HG02870 (cell line): ENCODE data around the gene JMJD4.
"Not testable (repeated sequence)": the region's sequence is repeated elsewhere in the genome, so short reads cannot be mapped to it uniquely, and the experiment has no call there.

Experiments
- ATAC-seq: cut with Tn5 transposase; IDR thresholded peaks from one replicate; pipeline ENCODE4 v1.9.1; 2021; ENCODE audit warnings: mild to moderate bottlenecking, moderate library complexity; ENCODE audit not compliant: unreplicated experiment

JMJD4 gene

GRCh38 chr1:227733751-227734545 lies 1.2 kb downstream of the JMJD4 start:
- ATAC-seq: no peak

GRCh38 chr1:227733309-227733705 lies 1.8 kb downstream of the JMJD4 start:
- no peak for ATAC-seq

- ATAC-seq: no peak
These were observed 2.4 kb downstream of the JMJD4 start for GRCh38 chr1:227732586-227733308.

GRCh38 chr1:227731696-227732585 lies 3.2 kb downstream of the JMJD4 start:
- no peak for ATAC-seq

- no peak for ATAC-seq
These were observed 3.8 kb downstream of the JMJD4 start for GRCh38 chr1:227731241-227731677.

GRCh38 chr1:227730630-227731151 lies 4.4 kb downstream of the JMJD4 start:
- ATAC-seq: no peak

- no peak for ATAC-seq
These were observed 5.0 kb downstream of the JMJD4 start for GRCh38 chr1:227729881-227730629.

- ATAC-seq: no peak
These were observed 5.8 kb downstream of the JMJD4 start for GRCh38 chr1:227729144-227729880.

- no peak for ATAC-seq
These were observed 6.3 kb downstream of the JMJD4 start for GRCh38 chr1:227728892-227729143.

GRCh38 chr1:227728059-227728891 lies 6.8 kb downstream of the JMJD4 start:
- ATAC-seq: no peak

GRCh38 chr1:227726924-227727599 lies 8.0 kb downstream of the JMJD4 start:
- ATAC-seq: no peak

- ATAC-seq: no peak
These were observed 8.8 kb downstream of the JMJD4 start for GRCh38 chr1:227726318-227726717.

GRCh38 chr1:227725046-227725445 lies 10.1 kb downstream of the JMJD4 start:
- ATAC-seq: no peak

GRCh38 chr1:227723474-227723873 lies 11.6 kb downstream of the JMJD4 start:
- ATAC-seq: no peak

GRCh38 chr1:227718932-227719331 lies 16.2 kb downstream of the JMJD4 start:
- ATAC-seq: no peak

GRCh38 chr1:227712648-227713047 lies 22.5 kb downstream of the JMJD4 start:
- ATAC-seq: peak; percentile 65

GRCh38 chr1:227710474-227710873 lies 24.6 kb downstream of the JMJD4 start:
- not testable (repeated sequence) for ATAC-seq

- no peak for ATAC-seq
These were observed 25.7 kb downstream of the JMJD4 start for GRCh38 chr1:227709451-227709850.
